PC-9 (cell line): ENCODE measurements around the gene EPB41L4B. TPM values are rescaled to one million over a fixed set of nuclear protein-coding genes. Genes with fewer than 3 reads are reported as not detected.

ENCODE experiments used
- BruUV-seq: library from RNA; stranded (reverse); fragments of 400-500 nt; replicated peaks from 2 replicates; lab custom pipeline; 2021; lab: Mats Ljungman, UMichigan
- CTCF ChIA-PET: fragments of 300-600 bp; sonication (Branson Sonifier 250); formaldehyde crosslinking; loops from one replicate; lab custom pipeline; 2022; ENCODE audit warnings: antibody characterized with exemption; lab: Charles Lee
- POLR2A ChIA-PET: fragments of 300-600 bp; sonication (Branson Sonifier 250); formaldehyde crosslinking; loops from one replicate; lab custom pipeline; 2022; ENCODE audit warnings: antibody characterized with exemption; ENCODE audit not compliant: unreplicated experiment; lab: Charles Lee
- DNase-seq, 2 experiments: peaks; one replicate each; pipeline versions ENCODE4 v3.0.0 to v3.0.0-alpha.2; 2015 to 2022; ENCODE audit warnings: mixed read lengths in 1 of 2
- H2AFZ ChIP-seq: fragments of 200-600 bp; sonication (generic); 2 replicates; pipeline ENCODE4 v1.8.1; 2017; ENCODE audit warnings: antibody characterized with exemption
- H3F3A ChIP-seq: fragments of 200-600 bp; sonication (generic); 2 replicates; pipeline ENCODE4 v1.8.1; 2017; ENCODE audit warnings: antibody characterized with exemption, mild to moderate bottlenecking, low read depth; ENCODE audit not compliant: insufficient read depth
- H3K27ac ChIP-seq: fragments of 200-600 bp; sonication (generic); 2 replicates; pipeline ENCODE4 v1.6.1; 2016; ENCODE audit warnings: mixed run types
- H3K27me3 ChIP-seq: fragments of 200-600 bp; sonication (generic); 2 replicates; pipeline ENCODE4 v1.6.1; 2016; ENCODE audit warnings: low read depth, mixed run types; ENCODE audit not compliant: insufficient read depth
- H3K36me3 ChIP-seq: fragments of 200-600 bp; sonication (generic); 2 replicates; pipeline ENCODE4 v1.6.1; 2016; ENCODE audit warnings: low read depth, mixed run types
- H3K4me1 ChIP-seq: fragments of 200-600 bp; sonication (generic); replicated peaks from 2 replicates; pipeline ENCODE4 v1.6.1; 2016; ENCODE audit warnings: mixed run types; ENCODE audit not compliant: insufficient read depth
- H3K4me2 ChIP-seq: fragments of 200-600 bp; sonication (generic); 2 replicates; pipeline ENCODE4 v1.6.1; 2017; ENCODE audit warnings: mixed run types
- H3K4me3 ChIP-seq: fragments of 200-600 bp; sonication (generic); 2 replicates; pipeline ENCODE4 v1.6.1; 2016; ENCODE audit warnings: mixed run types
- H3K79me2 ChIP-seq: fragments of 200-600 bp; sonication (generic); 2 replicates; pipeline ENCODE4 v1.6.1; 2017; ENCODE audit warnings: low read depth, mixed run types
- H3K9me2 ChIP-seq: fragments of 200-600 bp; sonication (generic); 2 replicates; pipeline ENCODE4 v1.8.1; 2017; ENCODE audit warnings: mild to moderate bottlenecking; ENCODE audit not compliant: insufficient read depth
- H3K9me3 ChIP-seq: fragments of 200-600 bp; sonication (generic); 2 replicates; pipeline ENCODE4 v1.8.1; 2016; ENCODE audit warnings: low read depth; ENCODE audit not compliant: insufficient read depth
- H4K20me1 ChIP-seq: fragments of 200-600 bp; sonication (generic); 2 replicates; pipeline ENCODE4 v1.8.1; 2017; ENCODE audit not compliant: insufficient read depth
- EZH2 ChIP-seq: fragments of 200-600 bp; sonication (generic); IDR thresholded peaks from 2 replicates; pipeline ENCODE4 v1.8.0; 2017; ENCODE audit warnings: antibody characterized with exemption, low read depth
- intact Hi-C: fragments of 100-400 bp; cut with micrococcal nuclease; formaldehyde crosslinking; loops from one replicate; pipeline ENCODE4 v1.10.0; 2022; ENCODE audit not compliant: unreplicated experiment
- total RNA-seq: library from RNA; stranded (reverse); gene quantifications from 2 replicates; pipeline ENCODE4 v1.2.3, GENCODE V29; 2021
- TF ChIP-seq, protein P1 (sequence below): fragments of 200-600 bp; sonication (generic); conservative IDR thresholded peaks from 2 replicates; pipeline ENCODE4 v1.6.1; 2017; ENCODE audit warnings: mixed run types, antibody characterized with exemption, mild to moderate bottlenecking, moderate library complexity

Gene EPB41L4B
- total RNA-seq, 1 experiment from 2014 or later, result 4.2 TPM

- Histone ChIP-seq H3K27ac (no peak overlapping the region), H3K36me3 (no peaks in the 10 kb centered on the region), H3K4me1 (peaks cover 42% of the 10 kb centered on the region), H3K4me3 (no peak overlapping the region), H3F3A (peaks cover 18% of the 10 kb centered on the region), H3K9me2 (no peaks in the 10 kb centered on the region), H2AFZ (no peak overlapping the region), H3K27me3 (no peaks in the 10 kb centered on the region), H3K79me2 (peaks cover 49% of the 10 kb centered on the region), H3K9me3 (no peaks in the 10 kb centered on the region), H3K4me2 (no peak overlapping the region), H4K20me1 (peaks cover 6% of the 10 kb centered on the region; the same call in 1 of the 2 replicates)
- intact Hi-C loops, result no loop called here
- DNase-seq, result no peak
- no TSS peak for BruUV-seq
- POLR2A ChIA-PET, result no interaction called here
- CTCF ChIA-PET, result no interaction called here
- no peak for TF ChIP-seq EZH2
- TF ChIP-seq, protein P1, sequence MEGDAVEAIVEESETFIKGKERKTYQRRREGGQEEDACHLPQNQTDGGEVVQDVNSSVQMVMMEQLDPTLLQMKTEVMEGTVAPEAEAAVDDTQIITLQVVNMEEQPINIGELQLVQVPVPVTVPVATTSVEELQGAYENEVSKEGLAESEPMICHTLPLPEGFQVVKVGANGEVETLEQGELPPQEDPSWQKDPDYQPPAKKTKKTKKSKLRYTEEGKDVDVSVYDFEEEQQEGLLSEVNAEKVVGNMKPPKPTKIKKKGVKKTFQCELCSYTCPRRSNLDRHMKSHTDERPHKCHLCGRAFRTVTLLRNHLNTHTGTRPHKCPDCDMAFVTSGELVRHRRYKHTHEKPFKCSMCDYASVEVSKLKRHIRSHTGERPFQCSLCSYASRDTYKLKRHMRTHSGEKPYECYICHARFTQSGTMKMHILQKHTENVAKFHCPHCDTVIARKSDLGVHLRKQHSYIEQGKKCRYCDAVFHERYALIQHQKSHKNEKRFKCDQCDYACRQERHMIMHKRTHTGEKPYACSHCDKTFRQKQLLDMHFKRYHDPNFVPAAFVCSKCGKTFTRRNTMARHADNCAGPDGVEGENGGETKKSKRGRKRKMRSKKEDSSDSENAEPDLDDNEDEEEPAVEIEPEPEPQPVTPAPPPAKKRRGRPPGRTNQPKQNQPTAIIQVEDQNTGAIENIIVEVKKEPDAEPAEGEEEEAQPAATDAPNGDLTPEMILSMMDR, result no peak
These were observed 8.1 kb downstream of the EPB41L4B start for GRCh38 chr9:109312783-109313182.

DNA sequence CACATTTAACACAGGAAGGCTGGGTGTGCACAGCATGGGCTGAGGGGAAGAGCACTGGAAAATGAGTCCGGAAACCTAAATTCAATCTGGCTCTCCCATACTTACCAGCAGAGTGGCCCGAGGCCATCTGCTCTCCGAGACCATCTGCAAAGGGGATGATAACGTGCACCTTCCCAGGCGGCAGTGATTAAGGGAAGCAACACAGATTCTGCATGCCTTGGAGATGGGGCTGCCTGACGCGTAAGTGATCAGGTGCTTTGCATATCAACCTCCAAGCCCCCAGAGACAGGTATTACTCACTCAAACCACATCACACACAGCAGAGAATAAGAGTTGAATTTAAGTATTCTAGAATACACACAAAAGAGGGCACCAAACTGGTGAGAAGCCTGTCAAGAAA lies 9.1 kb downstream of the EPB41L4B start:
- H4K20me1 ChIP-seq, result peaks cover 12% of the 10 kb centered on the region; the same call in 1 of the 2 replicates
- peaks cover 32% of the 10 kb centered on the region for H3K4me1 ChIP-seq
- no peaks in the 10 kb centered on the region for H3K9me2 ChIP-seq
- intact Hi-C loops, result no loop called here
- H3K27ac ChIP-seq, result no peak overlapping the region
- TF ChIP-seq, protein P1, result no peak
- no peak overlapping the region for H3K4me3 ChIP-seq
- no peaks in the 10 kb centered on the region for H3K9me3 ChIP-seq
- POLR2A ChIA-PET, result interaction anchor here (0.6 kb wide), 1 partner anchor 34 kb away, joined by 3 read pairs; no protein-coding TSS in a partner anchor
- no TSS peak for BruUV-seq
- H3K4me2 ChIP-seq, result no peak overlapping the region
- no peak overlapping the region for H2AFZ ChIP-seq
- DNase-seq, result no peak
- CTCF ChIA-PET, result no interaction called here
- H3K36me3 ChIP-seq, result no peaks in the 10 kb centered on the region
- H3K27me3 ChIP-seq, result no peaks in the 10 kb centered on the region
- peaks cover 38% of the 10 kb centered on the region for H3K79me2 ChIP-seq
- peaks cover 11% of the 10 kb centered on the region for H3F3A ChIP-seq

DNA sequence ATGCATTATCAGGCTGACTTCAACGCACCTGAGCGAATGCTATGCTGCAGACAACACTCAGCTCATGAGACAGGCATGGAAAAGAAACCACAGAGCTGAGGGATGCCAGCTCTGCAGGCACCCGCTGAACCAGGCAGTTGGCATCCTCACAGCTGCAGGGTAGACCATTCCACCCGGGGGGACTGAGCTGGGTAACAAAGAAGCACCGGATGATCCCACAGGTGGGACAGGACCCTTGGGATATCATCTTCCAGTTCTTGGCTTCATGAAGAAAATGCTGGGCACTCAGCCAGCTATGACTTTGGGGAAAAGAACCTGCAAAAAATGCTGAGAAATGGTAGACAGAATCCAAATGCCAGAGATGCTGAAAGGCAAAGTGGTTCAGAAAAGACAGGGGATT lies 9.6 kb downstream of the EPB41L4B start:
- no peaks in the 10 kb centered on the region for H3K36me3 ChIP-seq
- peaks cover 12% of the 10 kb centered on the region; the same call in 1 of the 2 replicates for H4K20me1 ChIP-seq
- no TSS peak for BruUV-seq
- H3K27ac ChIP-seq, result no peak overlapping the region
- ChIA-PET CTCF (no interaction called here), POLR2A (interaction anchor here (0.6 kb wide), 1 partner anchor 34 kb away, joined by 3 read pairs; no protein-coding TSS in a partner anchor)
- H3K79me2 ChIP-seq, result peaks cover 38% of the 10 kb centered on the region
- H3K4me1 ChIP-seq, result peaks cover 29% of the 10 kb centered on the region
- H3K27me3 ChIP-seq, result no peaks in the 10 kb centered on the region
- H3K4me3 ChIP-seq, result no peak overlapping the region
- H3K4me2 ChIP-seq, result no peak overlapping the region
- intact Hi-C loops, result no loop called here
- H3F3A ChIP-seq, result peaks cover 8% of the 10 kb centered on the region
- H3K9me3 ChIP-seq, result no peaks in the 10 kb centered on the region
- no peak for DNase-seq
- H3K9me2 ChIP-seq, result no peaks in the 10 kb centered on the region
- TF ChIP-seq, protein P1, result no peak
- TF ChIP-seq EZH2, result no peak
- H2AFZ ChIP-seq, result no peak overlapping the region
